Natural killer cell (primary cell): ENCODE measurements around the gene LINGO1. TPM values are rescaled to one million over a fixed set of nuclear protein-coding genes. Genes with fewer than 3 reads are reported as not detected.

Experiments
- ATAC-seq, 3 donors: fragments of 150-1000 bp in 2 of 3; fragments of 200-7000 bp in 1 of 3; cut with Tn5 transposase; 1 replicate in 1 of 3; 2 replicates in 2 of 3; pipeline ENCODE4 v1.10.0; 2021; ENCODE audit warnings: mild to moderate bottlenecking in 2 of 3, moderate library complexity in 2 of 3
- DNase-seq, 2 donors: peaks; one replicate each; pipeline versions ENCODE4 v3.0.0 to v3.0.0-alpha.2; 2013 to 2021; ENCODE audit warnings: mixed read lengths in 1 of 2
- H3K27ac ChIP-seq: one replicate; pipeline ENCODE4 v1.5.1; 2013; ENCODE audit warnings: mild to moderate bottlenecking, low read length
- H3K27me3 ChIP-seq: one replicate; pipeline ENCODE4 v1.6.1; 2013; ENCODE audit warnings: low read length; ENCODE audit not compliant: control insufficient read depth, insufficient read depth
- H3K36me3 ChIP-seq: one replicate; pipeline ENCODE4 v1.6.1; 2013; ENCODE audit warnings: low read length; ENCODE audit not compliant: control insufficient read depth, insufficient read depth
- H3K4me1 ChIP-seq: one replicate; pipeline ENCODE4 v1.6.1; 2013; ENCODE audit warnings: low read length; ENCODE audit not compliant: control insufficient read depth, insufficient read depth
- H3K4me3 ChIP-seq: one replicate; pipeline ENCODE4 v1.5.1; 2013; ENCODE audit warnings: low read length
- H3K9me3 ChIP-seq: one replicate; pipeline ENCODE4 v1.6.1; 2013; ENCODE audit warnings: low read length; ENCODE audit not compliant: control insufficient read depth, insufficient read depth
- H3K27ac Mint-ChIP-seq, 2 donors: one replicate each; pipeline ENCODE4 v1.8.0; 2022; ENCODE audit warnings: mild to moderate bottlenecking in 2 of 2, mixed read lengths in 2 of 2, moderate library complexity in 1 of 2
- H3K27me3 Mint-ChIP-seq, 2 donors: one replicate each; pipeline ENCODE4 v1.8.0; 2022; ENCODE audit warnings: low read depth in 2 of 2, mixed read lengths in 2 of 2
- H3K36me3 Mint-ChIP-seq: one replicate; pipeline ENCODE4 v1.8.0; 2022; ENCODE audit warnings: mixed read lengths
- H3K4me1 Mint-ChIP-seq, 2 donors: one replicate each; pipeline ENCODE4 v1.8.0; 2022; ENCODE audit warnings: mixed read lengths in 2 of 2
- H3K4me3 Mint-ChIP-seq: one replicate; pipeline ENCODE4 v1.8.0; 2022; ENCODE audit warnings: mild to moderate bottlenecking, moderate library complexity, mixed read lengths
- H3K9me3 Mint-ChIP-seq, 2 donors: one replicate each; pipeline ENCODE4 v1.8.0; 2022; ENCODE audit warnings: mixed read lengths in 2 of 2
- WGBS: methylation state at CpG from one replicate; pipeline ENCODE4 v1.1.7; 2013; ENCODE audit warnings: missing lambda C conversion rate; ENCODE audit not compliant: insufficient coverage; 5-methylcytosine and 5-hydroxymethylcytosine counted together
- intact Hi-C: fragments of 100-400 bp; cut with micrococcal nuclease; formaldehyde crosslinking; loops from one replicate; pipeline ENCODE4 v1.14.2; 2022
- total RNA-seq, 4 donors: library from RNA; stranded (reverse); fragments of 120-200 nt in 1 of 4; gene quantifications; one replicate each; pipeline versions ENCODE4 v1.2.3 to v1.2.4, GENCODE V29; 2013 to 2022
- TF ChIP-seq, protein P1 (sequence below): fragments of 200-600 bp; IDR thresholded peaks from one replicate; pipeline ENCODE4 v1.8.0; 2022; ENCODE audit warnings: antibody characterized with exemption

The LINGO1 gene
- total RNA-seq, 3 donors from 2014 or later (not counting 1 experiment from before 2014, with no cell fraction given) = not detected

DNA sequence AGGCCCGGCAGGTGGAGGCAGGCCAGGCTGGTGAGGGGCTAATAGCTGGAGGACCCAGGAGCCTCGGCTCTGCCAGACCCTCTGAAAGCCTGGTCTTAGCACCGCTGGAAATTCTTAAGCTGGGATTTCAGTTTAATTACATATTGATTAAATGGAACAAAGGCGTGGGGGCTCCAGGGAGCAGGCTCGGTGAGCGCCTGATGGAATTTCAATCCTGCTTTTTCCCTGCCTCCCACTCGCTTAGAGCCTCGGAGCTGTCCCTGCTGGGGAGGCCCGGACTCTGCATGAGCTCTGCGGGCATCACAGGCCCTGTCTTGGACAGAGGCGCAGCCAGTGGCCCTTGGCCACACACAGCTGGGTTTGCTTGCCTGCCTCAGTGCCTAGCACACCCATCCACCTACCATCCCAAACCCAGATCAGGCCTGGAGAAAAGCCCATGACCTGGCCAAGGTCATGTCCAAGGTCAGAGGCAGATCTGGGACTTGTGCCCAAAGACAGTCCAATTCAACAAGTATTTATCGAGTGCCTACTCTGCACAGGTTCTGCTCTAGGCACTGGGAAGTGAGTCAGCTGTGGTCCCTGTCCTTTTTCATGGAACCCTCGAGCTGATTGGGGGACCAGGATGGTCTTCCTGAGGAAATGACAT is 40.6 kb downstream of the LINGO1 start:
- no peak overlapping the region for H3K27ac Mint-ChIP-seq
- peaks cover 0 to 2% of the 10 kb centered on the region in 2 donors for H3K27me3 Mint-ChIP-seq
- Histone ChIP-seq H3K9me3 (no peaks in the 10 kb centered on the region), H3K4me1 (no peaks in the 10 kb centered on the region), H3K27ac (no peak overlapping the region), H3K36me3 (no peaks in the 10 kb centered on the region), H3K4me3 (no peak overlapping the region), H3K27me3 (no peaks in the 10 kb centered on the region)
- no peaks in the 10 kb centered on the region for H3K4me1 Mint-ChIP-seq
- H3K9me3 Mint-ChIP-seq = no peaks in the 10 kb centered on the region
- H3K36me3 Mint-ChIP-seq = no peaks in the 10 kb centered on the region
- no peak overlapping the region for H3K4me3 Mint-ChIP-seq
- intact Hi-C loops = no loop called here
- no peak for DNase-seq
- ATAC-seq = no peak
- 89% methylated on average over 13 of the region's 13 CpGs for WGBS
- TF ChIP-seq, protein P1, sequence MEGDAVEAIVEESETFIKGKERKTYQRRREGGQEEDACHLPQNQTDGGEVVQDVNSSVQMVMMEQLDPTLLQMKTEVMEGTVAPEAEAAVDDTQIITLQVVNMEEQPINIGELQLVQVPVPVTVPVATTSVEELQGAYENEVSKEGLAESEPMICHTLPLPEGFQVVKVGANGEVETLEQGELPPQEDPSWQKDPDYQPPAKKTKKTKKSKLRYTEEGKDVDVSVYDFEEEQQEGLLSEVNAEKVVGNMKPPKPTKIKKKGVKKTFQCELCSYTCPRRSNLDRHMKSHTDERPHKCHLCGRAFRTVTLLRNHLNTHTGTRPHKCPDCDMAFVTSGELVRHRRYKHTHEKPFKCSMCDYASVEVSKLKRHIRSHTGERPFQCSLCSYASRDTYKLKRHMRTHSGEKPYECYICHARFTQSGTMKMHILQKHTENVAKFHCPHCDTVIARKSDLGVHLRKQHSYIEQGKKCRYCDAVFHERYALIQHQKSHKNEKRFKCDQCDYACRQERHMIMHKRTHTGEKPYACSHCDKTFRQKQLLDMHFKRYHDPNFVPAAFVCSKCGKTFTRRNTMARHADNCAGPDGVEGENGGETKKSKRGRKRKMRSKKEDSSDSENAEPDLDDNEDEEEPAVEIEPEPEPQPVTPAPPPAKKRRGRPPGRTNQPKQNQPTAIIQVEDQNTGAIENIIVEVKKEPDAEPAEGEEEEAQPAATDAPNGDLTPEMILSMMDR = no peak

DNA sequence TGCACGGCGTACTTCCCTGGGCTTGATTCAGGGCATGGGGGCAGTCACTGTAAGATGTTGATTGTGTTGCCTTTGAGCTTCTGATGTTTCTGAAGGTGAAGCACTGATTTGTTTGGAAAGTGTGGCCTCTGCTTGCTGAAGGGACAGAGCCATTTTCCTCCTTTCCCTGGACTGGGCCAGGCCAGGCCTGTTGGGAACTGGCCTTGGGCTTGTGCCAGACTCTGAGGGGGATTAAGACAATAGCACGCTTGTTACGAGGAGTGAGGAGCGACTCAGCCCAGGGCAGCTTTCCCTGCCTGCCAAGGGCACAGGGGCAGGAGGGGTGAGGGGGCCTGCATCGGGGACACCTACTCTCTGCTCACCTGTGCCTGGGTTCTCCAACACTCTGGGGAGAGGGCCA is 42.9 kb downstream of the LINGO1 start:
- H3K27me3 ChIP-seq = no peaks in the 10 kb centered on the region
- H3K9me3 ChIP-seq = no peaks in the 10 kb centered on the region
- Mint-ChIP-seq H3K4me3 (no peak overlapping the region), H3K9me3 (no peaks in the 10 kb centered on the region), H3K27me3 (peaks cover 0 to 7% of the 10 kb centered on the region in 2 donors), H3K36me3 (no peaks in the 10 kb centered on the region), H3K4me1 (no peaks in the 10 kb centered on the region), H3K27ac (no peak overlapping the region)
- no peak for DNase-seq
- TF ChIP-seq, protein P1 = no peak
- H3K4me3 ChIP-seq = no peak overlapping the region
- H3K27ac ChIP-seq = no peak overlapping the region
- no peak for ATAC-seq
- intact Hi-C loops = no loop called here
- H3K36me3 ChIP-seq = no peaks in the 10 kb centered on the region
- no peaks in the 10 kb centered on the region for H3K4me1 ChIP-seq
- WGBS = 85% methylated on average over 6 of the region's 6 CpGs

DNA sequence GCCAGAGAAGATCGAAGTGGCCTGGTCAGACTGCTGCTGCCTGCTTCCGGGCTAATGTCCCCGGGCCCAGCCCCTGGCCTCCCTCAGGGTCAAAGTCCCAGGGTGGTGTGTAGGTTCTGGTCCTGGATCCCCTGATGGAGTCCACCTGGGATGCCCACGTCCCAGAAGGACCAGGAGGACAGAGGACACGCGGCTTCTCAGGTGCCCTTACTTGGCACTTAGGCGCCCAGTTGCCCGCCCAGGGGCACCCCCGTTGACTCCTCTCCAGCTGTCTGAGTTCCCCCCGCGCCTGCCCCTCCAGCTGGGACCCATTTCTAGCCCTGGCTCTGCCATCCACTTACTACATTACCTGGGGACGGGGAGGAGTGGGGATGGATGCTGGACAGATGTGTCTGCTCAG is 44.6 kb downstream of the LINGO1 start:
- intact Hi-C loops = no loop called here
- H3K4me3 ChIP-seq = no peak overlapping the region
- Mint-ChIP-seq H3K27ac (no peak overlapping the region), H3K4me1 (no peaks in the 10 kb centered on the region), H3K4me3 (no peak overlapping the region), H3K9me3 (no peaks in the 10 kb centered on the region), H3K36me3 (no peaks in the 10 kb centered on the region), H3K27me3 (peaks cover 0 to 7% of the 10 kb centered on the region in 2 donors)
- H3K27me3 ChIP-seq = no peaks in the 10 kb centered on the region
- no peak overlapping the region for H3K27ac ChIP-seq
- TF ChIP-seq, protein P1 = no peak
- DNase-seq (no peak), ATAC-seq (no peak)
- H3K4me1 ChIP-seq = no peaks in the 10 kb centered on the region
- H3K9me3 ChIP-seq = no peaks in the 10 kb centered on the region
- no peaks in the 10 kb centered on the region for H3K36me3 ChIP-seq
- 92% methylated on average over 9 of the region's 12 CpGs for WGBS

DNA sequence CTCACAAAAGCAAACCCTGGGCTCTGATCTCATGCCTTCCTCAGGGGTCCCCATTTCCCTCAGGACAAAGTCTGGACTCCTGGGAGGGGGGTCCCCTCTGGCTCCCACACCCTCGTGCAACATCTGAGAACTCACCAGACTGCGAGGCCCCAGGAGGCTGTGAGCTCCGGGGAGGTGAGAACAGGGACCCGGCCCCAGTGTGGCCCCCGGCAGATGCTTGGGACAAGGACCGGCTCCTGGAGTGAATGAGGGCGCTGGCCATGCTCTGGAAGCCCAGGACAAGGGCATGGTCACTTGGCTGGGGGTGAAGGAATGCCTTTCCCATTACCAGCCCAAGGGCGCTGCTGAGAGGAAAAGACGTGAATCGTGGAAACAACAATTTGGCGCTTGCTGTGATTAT is 48.0 kb downstream of the LINGO1 start:
- H3K27ac Mint-ChIP-seq = no peak overlapping the region
- H3K4me1 Mint-ChIP-seq = no peaks in the 10 kb centered on the region
- TF ChIP-seq, protein P1 = no peak
- no peaks in the 10 kb centered on the region for H3K4me1 ChIP-seq
- H3K36me3 Mint-ChIP-seq = no peaks in the 10 kb centered on the region
- no peak overlapping the region for H3K4me3 Mint-ChIP-seq
- no peaks in the 10 kb centered on the region for H3K9me3 ChIP-seq
- intact Hi-C loops = no loop called here
- H3K4me3 ChIP-seq = no peak overlapping the region
- H3K36me3 ChIP-seq = no peaks in the 10 kb centered on the region
- H3K27me3 Mint-ChIP-seq = peaks cover 0 to 5% of the 10 kb centered on the region in 2 donors
- H3K27ac ChIP-seq = no peak overlapping the region
- no peak for DNase-seq
- ATAC-seq = no peak
- H3K9me3 Mint-ChIP-seq = no peaks in the 10 kb centered on the region
- WGBS = 87% methylated on average over 11 of the region's 11 CpGs
- H3K27me3 ChIP-seq = no peaks in the 10 kb centered on the region
